Measurements from ENCODE around the gene GRIN2C. TPM values are rescaled to one million over a fixed set of nuclear protein-coding genes. Genes with fewer than 3 reads are reported as not detected.

GRIN2C gene
- polyA plus RNA-seq, 4 donors = 0.28 to 0.37 TPM; not detected in 2

DNA sequence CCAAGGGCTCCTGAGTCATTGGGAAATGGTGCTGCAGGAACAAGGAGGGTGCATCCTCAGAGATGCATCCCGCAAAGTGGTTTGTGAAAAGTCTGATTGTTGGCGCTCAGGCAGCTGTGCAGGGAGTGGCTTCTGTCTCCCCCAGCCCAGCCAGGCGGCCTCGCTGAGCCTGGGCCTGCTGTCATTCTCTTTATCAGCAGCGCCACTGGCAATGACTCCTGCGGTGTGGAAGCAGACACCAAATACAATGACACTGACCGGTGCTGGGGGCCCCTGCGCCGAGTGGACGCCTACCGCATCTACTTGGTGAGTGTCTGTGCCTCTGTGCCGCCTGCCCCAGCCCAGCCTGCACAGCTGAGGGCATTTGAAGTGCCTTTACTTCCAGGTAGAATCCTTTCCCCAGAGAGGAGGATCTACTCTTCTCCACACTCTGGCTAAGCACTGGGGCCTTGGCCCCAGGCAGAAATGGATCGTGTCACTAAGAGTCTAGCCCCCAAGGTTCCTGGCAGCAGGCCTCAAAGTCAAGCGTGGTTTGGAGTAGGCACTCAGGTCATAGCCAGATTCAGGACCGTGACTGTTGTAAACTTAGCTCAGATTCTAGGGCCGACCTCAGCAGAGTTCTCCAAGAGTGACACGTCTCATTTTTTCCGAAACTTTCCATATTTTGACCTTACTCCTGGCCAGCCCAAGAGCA lies 64.2 kb downstream of the GRIN2C start:
- no peak overlapping the region for H3K27ac ChIP-seq (ENCODE audit: low read depth in 1 of 3, low read length in 2 of 3)
- 91 to 95% (median 94%) methylated on average over 17 to 18 of the region's 18 CpGs for WGBS, 3 donors
- DNase-seq (no peak), FAIRE-seq (no peak)
- no peaks in the 10 kb centered on the region for H3K27me3 ChIP-seq (ENCODE audit: control insufficient read depth in 3 of 3, insufficient read depth in 3 of 3, low read length in 3 of 3)
- H3K36me3 ChIP-seq (ENCODE audit: control insufficient read depth in 3 of 3, insufficient read depth in 2 of 3, low read depth in 1 of 3, low read length in 3 of 3) = peaks cover 0 to 83% (median 9%) of the 10 kb centered on the region in 3 donors
- H3K9me3 ChIP-seq (ENCODE audit: control insufficient read depth in 2 of 2, insufficient read depth in 1 of 2, low read depth in 1 of 2, low read length in 1 of 2) = no peaks in the 10 kb centered on the region
- no peaks in the 10 kb centered on the region for H3K4me1 ChIP-seq (ENCODE audit: control insufficient read depth in 3 of 3, insufficient read depth in 2 of 3, low read depth in 1 of 3, low read length in 2 of 3)
- H3K4me3 ChIP-seq (ENCODE audit: low read depth in 1 of 3, low read length in 3 of 3) = no peak overlapping the region

DNA sequence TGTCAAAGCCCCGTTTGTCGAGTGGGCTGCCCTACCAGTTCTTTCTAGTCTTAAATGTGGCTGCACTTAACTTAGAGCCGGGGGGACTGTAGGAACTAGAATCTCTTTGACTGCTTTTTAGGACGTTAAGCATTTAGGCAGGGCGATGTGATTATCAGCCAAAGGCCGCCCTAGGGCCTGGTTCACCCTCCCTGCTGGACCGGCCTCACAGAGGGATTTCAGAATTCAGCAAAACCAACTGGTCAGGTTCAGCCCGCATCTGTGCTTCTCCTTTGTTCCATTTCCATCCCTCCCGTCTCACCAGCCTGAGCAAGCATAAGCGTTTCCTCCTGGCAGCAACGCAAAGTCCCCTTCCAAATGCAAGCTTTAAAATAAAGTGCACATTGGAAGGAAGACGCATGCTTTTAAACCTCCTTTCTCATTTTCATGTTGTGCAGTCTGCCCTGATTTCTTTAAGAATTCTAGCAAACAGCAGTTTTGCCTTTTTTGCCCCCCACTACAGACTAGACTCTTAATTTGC lies 67.0 kb downstream of the GRIN2C start:
- Histone ChIP-seq H3K36me3 (ENCODE audit: control insufficient read depth in 3 of 3, insufficient read depth in 2 of 3, low read depth in 1 of 3, low read length in 3 of 3) (peaks cover 0 to 72% (median 5%) of the 10 kb centered on the region in 3 donors), H3K9me3 (ENCODE audit: control insufficient read depth in 2 of 2, insufficient read depth in 1 of 2, low read depth in 1 of 2, low read length in 1 of 2) (no peaks in the 10 kb centered on the region), H3K27me3 (ENCODE audit: control insufficient read depth in 3 of 3, insufficient read depth in 3 of 3, low read length in 3 of 3) (no peaks in the 10 kb centered on the region), H3K27ac (ENCODE audit: low read depth in 1 of 3, low read length in 2 of 3) (no peak overlapping the region), H3K4me3 (ENCODE audit: low read depth in 1 of 3, low read length in 3 of 3) (no peak overlapping the region), H3K4me1 (ENCODE audit: control insufficient read depth in 3 of 3, insufficient read depth in 2 of 3, low read depth in 1 of 3, low read length in 2 of 3) (no peaks in the 10 kb centered on the region)
- DNase-seq (no peak), FAIRE-seq (no peak)
- WGBS, 3 donors = 91 to 95% (median 95%) methylated on average over 12 of the region's 12 CpGs

Other genes with a start within 250 kb of the GRIN2C start
- gene CD300E, start 236.1 kb downstream of the GRIN2C start, polyA plus RNA-seq = under 1 TPM in 3 of 4 donors, not detected in 1; 0.04 to 0.33 (median 0.22) TPM
- gene CD300LF, start 147.0 kb downstream of the GRIN2C start, polyA plus RNA-seq = 1 to 10 TPM; 1.6 to 5.7 (median 2.4) TPM
- gene RAB37, start 122.6 kb downstream of the GRIN2C start, polyA plus RNA-seq = 10 to 100 TPM in 1 of 4 donors, 1 to 10 TPM in 3; 1.8 to 18.7 (median 4.1) TPM
- gene NHERF1, start 111.3 kb downstream of the GRIN2C start, polyA plus RNA-seq = 100 to 1,000 TPM; 231 to 592 (median 518) TPM
- gene NAT9, start 83.5 kb downstream of the GRIN2C start, polyA plus RNA-seq = 10 to 100 TPM; 12.4 to 28.3 (median 22.2) TPM
- 10 to 100 TPM in 3 of 4 donors, 1 to 10 TPM in 1; 9.2 to 16.6 (median 12.5) TPM for gene FDXR, start 13.1 kb upstream of the GRIN2C start, polyA plus RNA-seq
- gene FADS6, start 33.7 kb upstream of the GRIN2C start, polyA plus RNA-seq = 10 to 100 TPM in 3 of 4 donors, 1 to 10 TPM in 1; 2.5 to 27.3 (median 25.7) TPM
- 1 to 10 TPM in 1 of 4 donors, under 1 TPM in 3; 0.07 to 3.1 (median 0.63) TPM for gene USH1G, start 63.4 kb upstream of the GRIN2C start, polyA plus RNA-seq
- gene OTOP2, start 64.4 kb upstream of the GRIN2C start, polyA plus RNA-seq = 1 to 10 TPM in 1 of 4 donors, under 1 TPM in 3; 0.22 to 5.9 (median 0.46) TPM
- gene OTOP3, start 76.0 kb upstream of the GRIN2C start, polyA plus RNA-seq = 10 to 100 TPM in 2 of 4 donors, 1 to 10 TPM in 2; 3.1 to 35.7 (median 19.1) TPM
- gene HID1, start 112.9 kb upstream of the GRIN2C start, polyA plus RNA-seq = 10 to 100 TPM; 37.0 to 60.4 (median 40.6) TPM
- gene CDR2L, start 127.7 kb upstream of the GRIN2C start, polyA plus RNA-seq = 10 to 100 TPM in 3 of 4 donors, 1 to 10 TPM in 1; 2.3 to 39.6 (median 27.2) TPM
- 10 to 100 TPM; 22.4 to 73.0 (median 45.7) TPM for gene MRPL58, start 152.8 kb upstream of the GRIN2C start, polyA plus RNA-seq
- 100 to 1,000 TPM; 286 to 919 (median 609) TPM for gene ATP5PD, start 187.1 kb upstream of the GRIN2C start, polyA plus RNA-seq
- gene KCTD2, start 187.3 kb upstream of the GRIN2C start, polyA plus RNA-seq = 10 to 100 TPM; 12.3 to 18.0 (median 13.7) TPM
- gene SLC16A5, start 228.1 kb upstream of the GRIN2C start, polyA plus RNA-seq = 10 to 100 TPM; 23.5 to 35.4 (median 32.2) TPM

Measured in small intestine (tissue), 7 donors.